Mammary microvascular endothelial cell (primary cell): ENCODE measurements around the gene MGAM2. TPM values are rescaled to one million over a fixed set of nuclear protein-coding genes. Genes with fewer than 3 reads are reported as not detected.

Experiments
- total RNA-seq: library from RNA; depleted of rRNA; stranded (reverse); fragments of >200 nt; gene quantifications from 2 replicates; pipeline ENCODE4 v1.2.3, GENCODE V29; 2015

MGAM2 gene
- not detected in 2 replicates for total RNA-seq

DNA sequence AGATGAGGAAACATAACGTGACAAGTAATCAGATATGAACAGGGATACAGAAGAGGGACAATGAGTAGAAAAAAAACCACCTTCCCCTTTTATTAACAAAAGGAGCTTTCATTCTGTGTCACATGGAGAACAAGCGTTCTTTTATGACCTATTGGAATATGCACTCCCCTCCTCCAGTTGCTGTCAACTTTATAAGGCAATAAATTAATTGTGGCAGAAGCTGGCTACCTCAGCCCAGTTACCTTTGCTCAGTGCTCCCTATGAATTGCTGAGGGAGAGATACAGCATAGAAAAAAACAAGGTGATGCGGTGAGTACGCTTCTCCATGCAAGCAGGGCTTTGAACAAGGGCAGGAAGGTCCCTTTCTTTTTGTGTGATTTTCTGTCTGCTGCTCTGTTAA, at the start of gene MGAM2:
Gene MGAM2 (plus strand): TSS at position 220 of the 400 bp plus-strand sequence. CDS start 5,156 bp downstream, outside the sequence.

DNA sequence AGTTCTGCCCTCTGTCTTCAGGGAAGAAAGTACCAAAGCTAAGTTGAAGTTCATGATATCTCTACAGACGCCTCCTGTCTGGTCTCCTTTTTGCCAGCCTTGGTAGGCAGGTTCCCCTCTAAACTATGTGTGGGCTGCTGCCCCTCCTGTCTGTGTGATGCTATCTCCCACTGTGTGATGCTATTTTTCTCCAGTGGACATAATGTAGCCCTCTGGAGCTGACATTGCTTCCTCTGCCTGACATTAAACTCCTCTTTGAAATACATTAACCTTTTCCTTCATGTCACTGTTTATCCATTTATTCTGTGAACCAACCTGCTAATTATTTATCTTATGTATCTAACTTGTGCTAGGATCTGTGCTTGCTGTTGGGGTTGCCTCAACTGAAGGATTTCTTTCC, 146.4 kb downstream of the MGAM2 start, which contains the start of gene PRSS58:
Gene PRSS58 (minus strand): TSS at position 101 of the 400 bp plus-strand sequence. CDS start 351 bp downstream, outside the sequence.

Other genes starting within 250 kb of the MGAM2 start
- gene OR9A4, start 195.3 kb upstream of the MGAM2 start, total RNA-seq: not detected in 2 replicates
- gene CLEC5A, start 164.7 kb upstream of the MGAM2 start, total RNA-seq: not detected in 2 replicates
- not detected in 2 replicates for gene TAS2R38, start 137.9 kb upstream of the MGAM2 start, total RNA-seq
- gene MGAM, start 115.8 kb upstream of the MGAM2 start, total RNA-seq: under 0.01 and 0.13 TPM in 2 replicates
- not detected in 2 replicates for gene PRSS58, start 146.3 kb downstream of the MGAM2 start, total RNA-seq